Measurements from ENCODE around the gene FBN2.

GRCh38 chr5:128426090-128426534 is 111.9 kb downstream of the FBN2 start:
- TF ChIP-seq GATA2 (IDR thresholded peaks at IDR 0.05; ENCODE audit: low read depth, low read length) (no peak), GATA3 (IDR thresholded peaks at IDR 0.05; ENCODE audit: low read depth, low read length) (no peak)

Measured in SH-SY5Y (cell line).